GM18858 (cell line): ENCODE data around the gene CNTNAP5.
"Not testable (repeated sequence)": the region's sequence is repeated elsewhere in the genome, so short reads cannot be mapped to it uniquely, and the experiment has no call there.

Experiments
- ATAC-seq: cut with Tn5 transposase; IDR thresholded peaks from one replicate; pipeline ENCODE4 v1.9.1; 2021; ENCODE audit not compliant: unreplicated experiment

Gene CNTNAP5

GRCh38 chr2:124407836-124408534, 382.9 kb downstream of the CNTNAP5 start:
- not testable (repeated sequence) for ATAC-seq

GRCh38 chr2:124424074-124424473, 399.0 kb downstream of the CNTNAP5 start:
- ATAC-seq, result no peak

DNA sequence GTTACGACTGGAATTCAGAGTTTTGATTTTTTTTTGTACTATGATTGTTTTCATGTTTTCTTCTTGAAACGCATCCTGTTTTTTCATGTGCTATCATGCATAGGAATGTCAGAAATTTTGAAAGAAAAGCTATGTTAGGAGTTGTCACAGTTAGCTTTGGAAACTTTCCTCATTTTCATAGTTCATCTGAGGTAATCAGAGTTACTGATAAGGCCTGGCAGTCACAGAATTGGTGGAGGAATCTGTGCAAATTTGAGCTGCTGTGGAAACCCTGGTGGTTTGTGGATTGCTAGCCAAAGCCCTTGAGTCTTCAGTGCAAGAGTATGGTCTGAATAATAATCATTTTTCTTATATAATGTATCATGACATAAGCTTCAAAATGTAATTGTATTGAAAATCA, 401.0 kb downstream of the CNTNAP5 start:
- ATAC-seq, result no peak

GRCh38 chr2:124426625-124427024, 401.5 kb downstream of the CNTNAP5 start:
- ATAC-seq, result no peak

DNA sequence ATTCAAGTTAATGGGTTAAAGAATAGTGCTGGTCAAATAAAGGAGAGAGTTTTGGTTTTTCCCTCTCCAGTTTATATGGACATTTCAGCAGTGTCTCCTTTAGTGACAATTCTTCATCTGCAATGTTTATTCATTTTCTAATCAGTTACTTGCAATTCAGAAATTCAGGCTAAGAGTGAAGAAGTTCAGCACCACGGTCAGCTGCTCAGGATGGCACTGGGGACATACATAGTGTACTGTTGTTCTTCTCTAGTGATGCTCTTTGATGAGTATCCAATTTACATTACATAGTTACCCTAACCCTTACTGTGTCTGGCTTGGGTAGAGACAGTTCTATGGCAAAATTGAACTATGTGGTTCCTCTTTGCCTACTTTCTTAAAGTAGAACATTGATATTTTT, 412.7 kb downstream of the CNTNAP5 start:
- ATAC-seq, result no peak

- no peak for ATAC-seq
These were observed 425.4 kb downstream of the CNTNAP5 start for GRCh38 chr2:124450481-124450880.

DNA sequence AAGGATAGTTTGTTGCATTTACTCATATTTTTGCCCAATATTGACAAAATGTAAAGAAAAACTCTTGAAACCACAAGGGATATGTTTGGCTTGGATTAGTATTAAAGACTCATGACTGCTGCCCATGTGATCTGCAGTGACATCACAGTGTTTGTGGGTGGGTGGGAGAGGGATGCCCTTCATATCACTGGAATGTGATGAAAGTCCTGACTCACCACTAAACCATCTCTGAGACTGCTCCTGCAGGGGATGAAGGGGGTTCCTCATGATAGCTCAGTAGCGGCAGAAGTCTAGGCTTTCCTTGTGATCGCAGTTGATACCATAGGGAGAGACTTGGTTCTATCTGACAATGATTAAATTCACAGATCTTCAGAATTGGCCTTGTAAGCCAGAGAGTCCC, 451.2 kb downstream of the CNTNAP5 start:
- ATAC-seq, result no peak

DNA sequence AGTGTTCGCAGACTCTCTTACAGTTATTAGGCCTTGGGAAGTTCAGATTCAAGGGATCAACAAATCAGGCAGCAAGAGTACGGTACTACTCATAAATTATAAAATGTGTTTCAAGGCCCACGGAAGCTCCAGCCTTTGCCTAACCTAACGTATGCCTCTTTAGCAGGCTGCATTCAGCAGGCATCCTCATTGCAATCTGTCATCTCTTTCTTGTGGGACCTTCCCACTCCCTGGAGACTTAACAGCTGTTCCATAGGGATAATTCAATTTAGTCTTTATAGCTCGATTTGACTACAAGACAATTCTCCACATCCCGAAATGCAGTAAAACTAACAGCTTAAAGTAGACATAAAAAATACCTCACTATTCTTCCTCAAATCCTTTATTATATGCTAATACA, 453.7 kb downstream of the CNTNAP5 start:
- ATAC-seq, result no peak

GRCh38 chr2:124480958-124481357, 455.9 kb downstream of the CNTNAP5 start:
- ATAC-seq, result no peak

GRCh38 chr2:124482044-124482443, 457.0 kb downstream of the CNTNAP5 start:
- ATAC-seq, result no peak

DNA sequence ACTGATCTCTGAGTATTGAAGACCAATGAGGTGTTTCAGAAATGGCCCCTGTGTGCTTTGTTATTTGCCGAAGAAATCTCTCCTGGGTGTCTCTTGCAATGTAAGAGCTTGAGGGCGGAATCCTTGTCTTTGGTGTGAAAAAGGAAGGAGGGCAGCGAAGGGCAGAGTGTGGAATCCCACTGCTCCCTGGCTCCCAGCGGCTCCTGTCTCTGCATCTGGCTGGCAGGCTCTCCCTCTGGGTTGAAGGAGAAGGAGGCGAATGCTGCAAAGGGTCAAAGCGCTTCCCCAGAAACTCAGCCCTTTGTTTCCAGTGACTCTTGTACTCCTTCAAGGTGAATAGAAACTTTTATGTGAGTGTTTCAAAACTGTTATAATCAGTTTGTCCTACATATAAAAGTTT, 457.5 kb downstream of the CNTNAP5 start:
- no peak for ATAC-seq

DNA sequence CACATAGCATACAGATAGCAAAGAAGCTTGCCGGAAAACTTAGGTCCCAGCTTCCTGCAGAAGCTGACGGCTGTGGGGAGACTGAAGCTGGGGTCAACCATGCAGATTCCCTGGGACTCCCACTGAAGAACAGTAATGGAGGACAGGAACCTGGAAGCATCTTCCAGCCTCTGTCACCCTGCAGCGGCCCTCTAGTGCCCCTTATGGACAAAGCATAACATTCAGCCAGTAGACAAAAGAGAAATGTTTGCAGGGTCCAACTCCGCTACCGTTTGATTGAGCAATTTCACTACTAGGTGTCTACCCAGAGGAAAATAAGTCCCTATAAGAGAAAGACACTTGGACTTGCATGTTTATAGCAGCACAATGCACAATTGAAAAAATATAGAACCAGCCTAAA, 460.6 kb downstream of the CNTNAP5 start:
- ATAC-seq, result no peak

DNA sequence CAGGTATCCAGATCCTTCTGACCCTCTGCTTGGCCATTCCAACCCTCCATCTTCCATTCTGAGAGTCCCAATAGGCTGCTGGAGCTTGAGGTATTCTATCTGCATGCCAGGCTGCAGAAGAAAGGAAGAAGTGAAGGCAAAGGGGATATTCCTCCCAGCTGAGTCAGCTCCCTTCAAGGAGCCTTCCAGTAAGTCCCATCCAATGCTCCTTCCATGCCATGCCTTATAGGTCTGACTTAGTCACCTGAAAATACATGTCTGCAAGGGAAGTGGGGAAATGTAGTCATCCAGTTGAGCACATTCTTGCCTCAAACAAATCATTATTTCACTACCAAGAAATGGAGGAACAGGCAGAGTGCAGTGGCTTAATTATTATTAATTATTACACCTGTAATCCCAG, 464.6 kb downstream of the CNTNAP5 start:
- no peak for ATAC-seq

- no peak for ATAC-seq
These were observed 476.6 kb downstream of the CNTNAP5 start for GRCh38 chr2:124501575-124502152.

DNA sequence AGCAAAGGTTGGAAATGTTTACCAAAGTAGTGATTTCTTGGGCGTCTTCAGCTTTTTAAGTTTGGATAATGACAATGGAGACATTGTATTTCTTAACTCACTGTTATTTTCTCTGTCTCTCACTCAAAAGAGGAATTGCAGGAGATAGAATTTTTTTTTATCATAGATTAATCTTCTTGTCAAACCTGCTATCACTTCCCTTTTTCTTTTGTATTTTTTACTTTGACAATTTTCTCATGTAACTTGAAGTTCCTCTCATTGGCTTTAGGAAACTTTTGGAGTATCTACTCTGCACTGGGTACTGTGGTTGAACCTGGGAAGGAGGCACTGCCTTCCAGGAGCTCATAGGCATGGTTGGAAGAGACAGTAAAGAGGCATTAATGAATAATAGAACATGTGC, 489.1 kb downstream of the CNTNAP5 start:
- ATAC-seq, result no peak

DNA sequence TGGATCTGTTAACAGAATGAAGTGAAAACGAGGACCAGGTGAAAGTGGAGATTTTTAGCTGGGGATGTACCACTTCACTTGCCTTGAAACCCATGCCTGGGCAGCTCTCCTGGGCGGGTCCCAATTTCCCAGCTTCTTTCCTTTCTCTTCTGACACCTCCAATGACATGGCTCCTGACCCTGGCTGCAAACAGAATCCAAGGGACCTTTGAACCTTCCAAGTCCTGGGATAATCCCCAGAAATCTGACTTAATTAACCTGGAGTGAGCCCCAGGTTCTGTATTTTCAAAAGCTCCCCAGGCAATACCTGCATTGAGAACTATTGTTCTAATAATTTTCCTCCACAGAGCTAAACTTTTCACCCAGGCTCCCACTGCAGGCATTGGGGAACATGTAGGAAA, 495.9 kb downstream of the CNTNAP5 start:
- ATAC-seq, result no peak

- ATAC-seq, result no peak
These were observed 498.0 kb downstream of the CNTNAP5 start for GRCh38 chr2:124523096-124523495.

DNA sequence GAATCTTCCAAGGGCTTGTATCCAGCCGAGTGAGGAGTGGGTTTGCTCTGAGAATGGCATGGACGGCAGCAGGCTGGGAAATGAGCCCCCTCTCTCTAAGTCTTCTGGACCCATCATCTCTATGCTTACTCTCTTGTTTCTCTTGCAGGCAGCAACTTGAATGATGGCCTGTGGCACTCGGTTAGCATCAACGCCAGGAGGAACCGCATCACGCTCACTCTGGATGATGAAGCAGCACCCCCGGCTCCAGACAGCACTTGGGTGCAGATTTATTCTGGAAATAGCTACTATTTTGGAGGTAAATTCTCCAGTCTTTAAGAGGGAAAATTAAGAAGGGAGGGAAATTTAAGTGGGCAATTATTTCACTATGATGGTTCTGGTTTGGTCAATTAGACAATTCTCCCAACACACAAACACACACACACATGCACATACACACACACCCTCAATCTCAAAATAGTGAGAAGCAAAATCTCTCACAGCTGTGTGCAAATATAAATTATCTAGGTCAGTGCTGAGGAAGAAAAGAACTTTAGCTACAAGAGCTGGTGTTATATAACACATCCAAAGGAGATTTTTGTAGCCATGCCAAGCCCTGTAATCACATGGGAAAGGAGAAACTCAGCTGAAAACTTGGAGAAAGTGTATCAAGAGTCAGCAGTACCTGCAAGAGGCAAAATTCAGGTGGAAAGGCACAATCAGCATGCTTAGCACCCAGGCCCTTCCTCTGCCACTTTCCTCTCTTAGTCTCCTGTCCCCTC, 499.2 kb downstream of the CNTNAP5 start:
- no peak for ATAC-seq

GRCh38 chr2:124526221-124526620, 501.1 kb downstream of the CNTNAP5 start:
- ATAC-seq, result no peak

DNA sequence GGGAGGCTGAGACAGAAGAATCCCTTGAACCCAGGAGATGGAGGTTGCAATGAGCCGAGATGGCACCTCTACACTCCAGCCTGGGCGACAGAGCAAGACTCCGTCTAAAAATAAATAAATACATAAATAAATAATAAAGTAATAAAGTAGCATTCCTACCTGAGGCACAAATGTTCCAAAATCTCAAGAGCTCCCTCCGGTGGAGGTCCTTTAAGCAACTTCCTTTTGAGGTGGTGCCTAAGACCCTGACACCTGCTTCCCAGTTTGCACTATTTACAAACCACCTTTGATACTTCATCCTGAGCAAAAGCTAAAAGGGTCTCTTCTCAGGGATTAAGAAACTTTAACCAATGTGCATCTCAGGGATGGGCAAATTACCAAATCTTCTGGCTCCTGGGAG, 505.1 kb downstream of the CNTNAP5 start:
- no peak for ATAC-seq

DNA sequence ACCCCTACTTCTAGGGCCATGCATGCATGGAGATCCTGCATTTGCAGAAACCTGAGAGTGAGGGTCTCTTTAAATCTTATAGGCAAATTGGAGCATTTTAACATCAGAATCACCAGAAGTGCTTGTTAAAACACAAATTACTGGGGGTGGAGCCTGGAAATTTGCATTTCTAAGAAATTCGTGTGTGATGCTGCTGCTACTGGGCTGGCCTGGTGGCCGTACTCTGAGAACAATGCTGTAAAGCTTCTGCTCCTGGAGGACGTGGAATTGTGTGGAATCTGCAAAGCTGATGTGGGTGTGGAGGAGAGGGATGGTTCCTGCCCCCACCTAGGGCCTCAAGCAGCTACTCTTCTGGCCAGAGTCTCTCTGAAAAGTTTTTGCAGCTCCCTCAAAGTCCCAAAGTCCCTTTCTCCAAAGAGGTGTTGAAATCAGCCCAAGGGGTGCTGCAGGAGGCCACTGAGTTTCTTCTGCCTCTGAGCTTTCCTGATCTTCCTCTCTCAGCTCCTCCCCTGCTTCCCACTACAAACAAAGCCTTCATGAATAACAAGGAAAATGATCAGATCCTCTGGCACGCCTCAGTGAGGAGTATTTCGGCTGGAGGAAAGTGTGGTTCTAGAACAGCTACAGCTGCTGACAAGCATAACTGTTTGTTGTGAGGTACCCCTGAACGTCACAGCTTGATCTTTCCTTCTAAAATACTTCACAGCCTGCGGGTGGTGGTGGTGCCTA, 508.3 kb downstream of the CNTNAP5 start:
- ATAC-seq, result no peak

GRCh38 chr2:124534028-124534427, 508.9 kb downstream of the CNTNAP5 start:
- ATAC-seq, result no peak
